Tibial nerve (tissue), 4 donors: ENCODE results near the gene GRP.

Source experiments
- CTCF ChIP-seq, 5 experiments: fragments of 200-600 bp in 3 of 5; fragments of 450-650 bp in 2 of 5; sonication (generic) in 3 of 5; IDR thresholded peaks; one replicate each; pipeline ENCODE4 v1.5.1; 2016 to 2019; ENCODE audit warnings: antibody characterized with exemption in 5 of 5, mild to moderate bottlenecking in 3 of 5, moderate library complexity in 2 of 5
- EP300 ChIP-seq, 2 donors: sonication (generic); formaldehyde crosslinking; IDR thresholded peaks; one replicate each; pipeline ENCODE4 v1.6.1; 2017; ENCODE audit warnings: antibody characterized with exemption in 2 of 2, mild to moderate bottlenecking in 1 of 2
- POLR2A ChIP-seq, 2 donors: fragments of 450-650 bp; IDR thresholded peaks; one replicate each; pipeline ENCODE4 v1.6.1; 2017; ENCODE audit warnings: antibody characterized with exemption in 2 of 2, mild to moderate bottlenecking in 2 of 2, moderate library complexity in 2 of 2

GRCh38 chr18:59272891-59273758 is 53.2 kb downstream of the GRP start, which contains the start of gene RAX:
- TF ChIP-seq CTCF (IDR thresholded peaks at IDR 0.05) = no peak
- no peak for TF ChIP-seq POLR2A (IDR thresholded peaks at IDR 0.05)
- TF ChIP-seq EP300 (IDR thresholded peaks at IDR 0.05) = no peak
